VCaP (cell line): ENCODE data around the gene NPTXR.

Experiments used
- H3K27ac ChIP-seq: fragments of 450-650 bp; 2 replicates; pipeline ENCODE4 v1.5.1; 2017
- TF ChIP-seq, protein P1 (sequence below): fragments of 450-650 bp; conservative IDR thresholded peaks from 2 replicates; pipeline ENCODE4 v1.5.1; 2017; ENCODE audit warnings: mild to moderate bottlenecking, moderate library complexity

Gene NPTXR

DNA sequence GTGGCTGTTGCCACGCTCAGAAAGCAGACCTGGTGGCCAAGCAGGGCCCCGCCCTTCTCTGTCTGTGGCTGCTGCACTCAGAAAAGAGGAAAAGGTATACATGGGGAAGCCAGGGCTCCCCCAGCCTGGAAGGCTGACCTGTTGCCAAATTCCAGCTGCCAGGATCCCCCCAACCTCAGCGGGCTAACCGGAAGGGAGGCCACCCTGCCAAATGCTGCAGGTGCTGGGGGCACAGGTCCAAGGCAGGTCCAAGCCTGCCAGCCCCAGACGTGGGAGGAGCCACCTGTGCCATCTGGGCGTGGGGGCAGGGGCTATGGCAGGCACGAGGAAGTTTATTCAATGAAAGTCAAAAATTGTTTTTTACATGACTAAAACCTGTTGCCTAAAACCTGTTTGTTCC lies 2.6 kb downstream of the NPTXR start:
- H3K27ac ChIP-seq = no peak overlapping the region
- TF ChIP-seq, protein P1, sequence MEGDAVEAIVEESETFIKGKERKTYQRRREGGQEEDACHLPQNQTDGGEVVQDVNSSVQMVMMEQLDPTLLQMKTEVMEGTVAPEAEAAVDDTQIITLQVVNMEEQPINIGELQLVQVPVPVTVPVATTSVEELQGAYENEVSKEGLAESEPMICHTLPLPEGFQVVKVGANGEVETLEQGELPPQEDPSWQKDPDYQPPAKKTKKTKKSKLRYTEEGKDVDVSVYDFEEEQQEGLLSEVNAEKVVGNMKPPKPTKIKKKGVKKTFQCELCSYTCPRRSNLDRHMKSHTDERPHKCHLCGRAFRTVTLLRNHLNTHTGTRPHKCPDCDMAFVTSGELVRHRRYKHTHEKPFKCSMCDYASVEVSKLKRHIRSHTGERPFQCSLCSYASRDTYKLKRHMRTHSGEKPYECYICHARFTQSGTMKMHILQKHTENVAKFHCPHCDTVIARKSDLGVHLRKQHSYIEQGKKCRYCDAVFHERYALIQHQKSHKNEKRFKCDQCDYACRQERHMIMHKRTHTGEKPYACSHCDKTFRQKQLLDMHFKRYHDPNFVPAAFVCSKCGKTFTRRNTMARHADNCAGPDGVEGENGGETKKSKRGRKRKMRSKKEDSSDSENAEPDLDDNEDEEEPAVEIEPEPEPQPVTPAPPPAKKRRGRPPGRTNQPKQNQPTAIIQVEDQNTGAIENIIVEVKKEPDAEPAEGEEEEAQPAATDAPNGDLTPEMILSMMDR = no peak

DNA sequence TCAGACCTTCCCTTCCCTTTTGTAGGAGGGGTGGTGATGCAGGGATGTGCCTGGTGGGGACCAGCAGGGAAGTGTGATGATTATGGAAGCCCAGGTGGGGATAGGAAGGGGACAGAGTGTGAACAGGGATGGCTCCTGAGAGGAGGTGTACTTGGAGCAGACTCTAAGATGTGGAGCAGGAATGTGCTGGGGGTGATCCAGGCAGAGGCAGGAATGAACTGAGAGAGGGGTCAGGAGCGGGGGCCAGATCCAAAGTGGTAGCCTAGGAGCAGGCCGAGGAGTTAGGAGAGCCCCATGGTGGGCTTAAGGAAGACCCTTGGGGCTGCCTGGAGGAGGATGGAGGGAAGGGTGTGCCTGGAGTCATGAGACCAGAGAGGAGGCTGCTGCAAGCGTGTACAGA lies 3.7 kb downstream of the NPTXR start:
- TF ChIP-seq, protein P1 = no peak
- no peak overlapping the region for H3K27ac ChIP-seq

DNA sequence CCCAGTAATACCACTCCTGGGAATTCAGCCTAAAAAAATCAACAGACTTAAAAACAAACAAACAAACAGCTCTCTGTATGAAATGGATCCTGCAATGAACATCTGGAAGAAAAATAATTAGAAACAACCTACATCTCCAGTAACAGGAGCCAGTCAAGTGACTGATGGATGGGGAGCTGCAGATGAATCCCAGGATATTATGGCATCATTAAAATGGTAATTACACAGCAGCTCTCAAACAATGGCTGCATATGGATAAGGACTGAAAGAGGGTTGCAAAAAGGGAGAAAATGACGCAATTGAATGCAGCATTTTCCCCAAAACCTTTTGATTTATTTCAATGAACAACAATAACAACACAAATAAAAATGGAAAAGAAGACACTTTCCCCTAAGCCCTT lies 4.1 kb downstream of the NPTXR start:
- H3K27ac ChIP-seq = no peak overlapping the region
- TF ChIP-seq, protein P1 = no peak

- H3K27ac ChIP-seq = no peak overlapping the region
- TF ChIP-seq, protein P1 = no peak
These were observed 6.4 kb downstream of the NPTXR start for GRCh38 chr22:38837414-38837928.

GRCh38 chr22:38835888-38836301 lies 7.9 kb downstream of the NPTXR start:
- H3K27ac ChIP-seq = no peak overlapping the region
- TF ChIP-seq, protein P1 = no peak

DNA sequence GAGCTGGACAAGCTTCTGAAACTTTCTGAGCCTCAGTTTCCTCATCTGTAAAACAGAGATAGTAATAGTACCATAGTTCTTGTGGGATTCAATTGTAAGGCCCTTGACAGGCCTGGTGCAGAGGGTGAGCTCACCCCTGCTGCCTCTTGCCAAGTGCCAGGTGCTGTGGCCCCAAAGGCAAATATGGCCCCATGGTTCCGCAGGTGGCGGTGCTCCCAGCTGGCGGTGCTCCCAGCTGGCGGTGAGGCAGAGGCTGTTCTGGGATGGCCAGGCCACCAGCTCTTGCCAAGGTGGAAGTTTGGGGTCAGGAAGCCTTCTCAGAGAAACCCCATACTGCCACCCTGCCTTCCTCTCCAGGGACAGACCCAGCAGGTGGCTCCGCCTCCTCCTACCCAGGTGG lies 8.8 kb downstream of the NPTXR start:
- no peak overlapping the region for H3K27ac ChIP-seq
- TF ChIP-seq, protein P1 = no peak

GRCh38 chr22:38834215-38834953 lies 9.4 kb downstream of the NPTXR start:
- TF ChIP-seq, protein P1 = no peak
- no peak overlapping the region for H3K27ac ChIP-seq
